HUDEP-2 (cell line): ENCODE measurements around the gene CADPS.

ENCODE experiments used
- DNase-seq, 76 experiments: peaks; one replicate each; lab custom pipeline; 2025; ENCODE audit not compliant: unreplicated experiment in 76 of 76; lab: John Stamatoyannopoulos, UW

The CADPS gene

DNA sequence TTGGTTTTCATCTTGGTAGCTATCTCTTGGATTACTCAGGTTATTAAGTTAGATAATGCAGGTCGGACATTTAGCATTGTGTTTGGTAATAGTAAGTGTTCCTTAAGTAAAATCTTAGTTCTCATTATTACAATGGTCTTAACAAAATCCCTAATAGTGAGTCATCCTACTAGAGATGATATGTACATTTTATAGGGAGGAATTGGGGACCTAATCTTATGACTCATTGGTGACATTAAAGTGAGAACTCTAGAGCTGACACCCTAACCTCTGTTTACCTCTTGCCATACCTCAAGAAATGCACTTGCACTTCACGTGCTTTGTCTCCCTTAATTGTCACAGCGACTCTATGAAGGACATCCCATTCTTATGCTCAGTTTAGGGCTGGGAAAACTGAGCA, 174.9 kb downstream of the CADPS start:
- no peak for DNase-seq

DNA sequence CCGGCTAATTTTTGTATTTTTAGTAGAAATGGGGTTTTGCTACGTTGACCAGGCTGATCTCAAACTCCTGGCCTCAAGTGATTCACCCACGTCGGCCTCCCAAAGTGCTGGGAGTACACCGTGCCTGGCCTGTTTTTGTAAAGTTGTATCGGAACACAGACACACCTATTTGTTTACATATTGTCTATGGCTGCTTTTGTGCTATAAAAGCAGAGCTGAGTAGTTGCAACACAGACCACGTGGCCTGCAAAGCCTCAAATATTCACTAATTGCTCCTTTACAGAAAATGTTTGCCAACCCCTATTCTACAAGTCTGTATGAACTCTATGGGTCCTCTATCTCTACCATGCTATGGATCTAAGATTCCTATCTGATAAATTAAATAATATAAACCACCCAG, 175.5 kb downstream of the CADPS start:
- no peak for DNase-seq

DNA sequence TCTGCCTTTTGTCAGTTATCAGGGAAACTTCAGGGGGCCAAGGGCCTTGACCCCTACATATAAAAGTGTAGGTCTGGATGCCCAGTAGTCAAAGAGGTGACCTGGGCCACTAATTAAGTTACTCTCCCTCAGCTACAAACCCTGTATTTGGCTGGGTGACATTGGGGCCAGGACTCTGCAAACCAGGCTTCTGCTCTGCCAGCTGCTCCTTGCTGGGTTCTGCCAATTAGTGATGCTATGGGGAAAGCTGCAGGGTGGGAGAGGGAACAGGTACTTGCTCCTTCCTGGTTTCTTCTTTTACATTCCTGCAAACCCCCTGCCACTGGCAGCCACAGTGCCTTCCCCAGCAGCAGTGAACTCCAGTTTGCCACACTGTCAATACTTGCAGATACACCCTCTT, 179.2 kb downstream of the CADPS start:
- no peak for DNase-seq

DNA sequence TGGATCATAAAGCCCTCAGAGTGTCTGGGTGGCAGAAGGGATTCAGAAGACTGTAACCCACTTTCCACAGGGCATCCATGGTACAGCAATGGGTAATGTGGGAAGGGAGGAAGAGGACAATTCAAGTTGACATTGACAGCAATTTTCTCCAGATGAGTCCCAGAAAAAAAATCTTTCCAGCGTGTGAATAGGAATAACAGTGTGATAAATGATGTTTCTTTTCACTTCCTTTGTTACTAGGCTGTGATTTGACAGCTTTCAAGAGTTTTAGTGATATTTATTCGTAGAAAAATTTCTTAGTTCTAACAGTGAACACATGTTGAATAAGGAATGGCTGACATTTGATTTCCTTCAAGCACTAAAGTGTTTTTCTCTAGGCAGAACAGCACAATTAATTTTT, 186.4 kb downstream of the CADPS start:
- DNase-seq = no peak

DNA sequence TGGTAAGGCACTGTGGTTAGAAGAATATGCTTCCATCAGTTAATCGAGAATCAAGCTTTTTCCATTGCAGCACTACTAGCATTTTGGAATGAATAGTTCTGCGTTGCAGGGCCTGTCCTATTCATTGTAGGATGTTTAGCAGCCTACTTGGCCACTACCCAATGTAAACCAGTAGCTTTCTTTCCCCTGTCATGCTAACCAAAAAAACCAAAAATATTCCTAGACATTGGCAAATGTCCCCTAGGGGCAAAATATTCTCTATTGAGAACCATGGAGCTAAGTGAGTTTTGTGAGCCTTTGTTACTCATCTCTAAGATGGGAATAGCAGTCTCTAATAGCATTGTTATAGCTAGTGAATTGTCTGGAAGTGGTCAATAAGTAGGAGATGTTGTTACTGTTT, 187.2 kb downstream of the CADPS start:
- DNase-seq = no peak

DNA sequence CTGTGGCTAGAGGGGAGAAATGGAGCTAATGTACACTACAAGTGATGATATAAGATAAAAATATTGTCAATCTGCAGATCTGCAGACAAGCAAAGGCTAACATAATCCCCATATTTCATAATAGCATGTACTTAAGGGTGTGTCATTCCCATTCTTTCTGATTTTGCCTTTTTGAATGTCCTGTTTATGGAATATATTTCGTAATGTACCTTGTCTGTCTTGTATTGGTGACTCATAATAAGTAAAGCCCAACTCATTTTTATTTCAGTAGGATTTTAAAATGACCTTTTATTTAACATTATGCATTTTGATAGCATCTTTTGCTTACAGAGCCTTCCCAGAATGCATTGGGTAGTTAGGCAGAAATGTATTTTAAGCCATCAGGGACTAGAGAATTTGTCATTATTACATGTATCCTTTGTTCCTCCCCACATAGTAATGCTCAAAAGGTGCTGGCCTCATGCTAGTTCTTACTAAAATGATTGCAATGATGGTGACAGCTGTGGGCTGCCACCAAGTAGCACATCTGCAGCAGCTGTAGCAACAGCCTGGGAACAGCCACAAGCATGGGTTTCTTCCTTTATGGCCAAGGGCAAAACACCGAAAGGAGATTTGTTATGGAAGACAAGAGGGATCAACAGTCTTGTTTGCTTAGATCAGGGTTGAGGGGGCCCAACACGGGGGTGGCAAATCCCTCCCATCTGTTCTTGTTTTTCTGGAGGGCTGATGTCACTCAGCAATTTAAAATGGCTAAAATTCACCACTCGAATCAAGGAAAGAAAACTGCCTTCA, 188.5 kb downstream of the CADPS start:
- no peak for DNase-seq

DNA sequence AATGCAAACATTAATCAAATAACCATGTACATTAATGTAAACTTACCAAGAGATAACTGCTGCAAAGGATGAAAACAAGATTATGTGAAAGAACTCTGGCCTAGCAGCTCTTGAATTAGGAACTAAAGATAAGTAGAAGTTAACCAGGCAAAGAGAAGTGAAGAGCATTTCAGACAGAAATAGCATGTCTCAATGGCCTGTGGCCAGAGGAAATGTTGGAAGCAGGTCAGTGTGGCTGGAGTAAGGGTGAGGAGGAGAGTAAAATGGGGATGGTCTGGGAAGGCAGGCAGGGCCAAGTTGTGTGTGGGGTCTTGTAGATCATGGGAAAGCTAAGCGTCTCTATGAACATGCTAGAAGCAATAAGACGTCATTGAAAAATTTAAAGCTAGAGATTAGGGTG, 192.4 kb downstream of the CADPS start:
- no peak for DNase-seq

DNA sequence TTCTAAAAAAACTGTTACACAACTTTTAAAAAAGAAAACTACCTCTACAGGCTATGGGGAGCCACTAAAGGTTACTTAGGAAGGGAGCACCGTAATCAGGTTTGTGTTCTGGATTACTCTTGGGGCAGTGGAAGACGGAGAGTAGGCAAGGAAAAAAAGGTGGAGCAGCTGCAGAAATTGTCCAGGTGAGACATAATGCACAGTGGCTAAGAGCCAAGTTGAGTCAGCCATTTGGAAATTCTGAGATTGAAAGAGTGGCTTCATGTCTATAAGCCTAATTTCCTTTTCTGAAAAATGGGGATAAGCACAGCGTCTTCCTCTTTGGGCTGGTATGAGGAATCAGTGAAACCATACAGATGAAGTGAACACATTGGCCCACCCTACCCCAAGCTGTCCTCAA, 195.2 kb downstream of the CADPS start:
- DNase-seq = no peak

DNA sequence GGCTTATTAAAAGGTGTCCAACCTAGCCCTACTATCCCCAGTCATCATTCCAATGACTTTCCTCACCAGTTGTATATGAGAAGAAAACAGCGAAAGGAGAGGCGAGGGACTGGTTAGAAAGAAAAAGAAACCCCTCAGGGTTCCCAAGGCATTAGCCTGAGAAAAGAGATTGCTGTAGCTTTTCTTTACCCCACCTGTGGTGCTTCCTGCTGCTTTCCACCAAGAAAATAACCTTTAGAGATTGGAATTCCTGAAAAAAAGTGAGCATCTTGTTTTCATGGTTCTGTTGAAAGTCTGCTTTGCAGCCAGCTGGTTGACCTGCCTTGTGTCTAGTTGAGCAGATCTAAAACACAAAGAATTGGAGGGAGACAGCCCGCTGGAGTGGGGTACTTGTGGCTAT, 196.4 kb downstream of the CADPS start:
- DNase-seq = no peak

DNA sequence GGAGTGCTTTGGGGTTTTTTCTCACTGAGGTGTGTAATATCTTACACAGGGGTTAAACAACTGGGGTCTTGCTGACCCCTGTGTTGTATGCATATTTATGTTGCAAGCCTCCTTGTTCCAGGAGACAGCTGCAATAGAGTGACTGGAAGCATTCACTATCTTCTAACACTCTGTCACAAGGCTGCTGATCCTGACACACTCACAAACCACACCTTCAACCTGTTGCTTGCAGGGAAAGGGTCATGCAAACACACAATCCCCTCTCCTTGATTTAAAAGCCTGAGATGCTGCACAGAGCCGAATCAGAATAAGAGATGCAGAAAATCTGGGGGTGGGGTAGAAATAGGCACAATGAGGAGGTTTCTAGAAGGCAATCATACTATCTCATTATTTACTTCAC, 197.3 kb downstream of the CADPS start:
- no peak for DNase-seq

DNA sequence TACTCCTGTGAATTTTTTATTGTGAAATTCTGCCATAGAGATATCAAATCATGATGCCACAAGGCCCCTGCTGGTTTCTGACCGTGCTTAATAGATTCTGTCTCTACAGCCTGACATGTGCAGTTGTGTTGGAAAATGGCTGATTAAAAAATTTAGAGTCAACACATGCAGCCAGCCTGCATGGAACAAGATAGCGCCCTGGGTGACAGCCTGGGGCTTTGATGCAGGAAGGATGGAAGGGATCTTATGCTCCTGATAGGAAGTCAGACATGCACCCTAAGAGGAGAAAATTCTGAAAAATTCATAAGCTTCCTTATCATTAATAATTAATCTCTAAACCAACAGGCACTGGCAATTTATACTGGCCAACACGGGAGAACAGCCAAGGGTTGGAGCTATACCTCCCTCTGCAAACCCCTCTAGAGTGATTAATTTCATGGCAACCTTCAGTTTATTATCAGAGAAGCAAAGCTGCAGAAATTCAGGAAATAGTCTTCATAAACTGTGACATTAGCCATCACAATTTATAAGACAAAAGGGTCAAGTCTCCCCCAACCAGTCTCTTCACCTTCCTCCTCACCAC, 198.4 kb downstream of the CADPS start:
- DNase-seq = no peak

DNA sequence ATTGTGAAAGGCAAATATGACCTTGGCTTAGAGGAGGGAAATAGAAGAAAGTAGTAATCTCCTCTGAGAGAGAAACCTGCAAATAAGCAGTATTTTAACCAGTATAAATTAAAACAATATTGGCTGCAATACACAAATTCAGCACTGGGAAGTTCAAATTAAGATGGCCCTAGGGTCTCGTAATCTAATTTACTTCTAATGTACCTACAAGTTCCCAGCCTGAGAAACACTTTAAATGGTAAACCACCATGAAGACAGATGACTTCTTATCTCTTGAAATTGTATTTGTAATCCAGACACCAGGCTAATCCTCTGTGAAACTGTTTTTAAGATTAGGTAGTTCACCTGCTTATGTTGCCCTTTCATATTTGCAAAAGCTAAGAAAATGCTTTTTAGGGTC, 199.7 kb downstream of the CADPS start:
- DNase-seq = no peak

DNA sequence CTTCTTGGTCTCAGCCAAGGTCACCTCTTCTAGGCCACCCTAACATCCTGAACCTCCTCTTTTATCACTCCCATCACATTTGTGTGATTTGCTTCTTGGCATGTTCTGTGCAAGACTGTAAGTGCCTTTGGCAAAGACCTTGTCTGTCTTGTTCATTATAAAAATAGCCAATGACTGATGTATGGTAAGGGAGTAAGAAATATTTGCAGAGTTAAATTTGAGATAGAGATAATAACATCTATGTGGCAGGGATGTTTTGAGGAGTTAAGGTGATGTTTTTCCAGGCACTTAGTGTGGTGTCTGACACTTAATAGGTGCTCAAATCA, 202.3 kb downstream of the CADPS start:
- no peak for DNase-seq

DNA sequence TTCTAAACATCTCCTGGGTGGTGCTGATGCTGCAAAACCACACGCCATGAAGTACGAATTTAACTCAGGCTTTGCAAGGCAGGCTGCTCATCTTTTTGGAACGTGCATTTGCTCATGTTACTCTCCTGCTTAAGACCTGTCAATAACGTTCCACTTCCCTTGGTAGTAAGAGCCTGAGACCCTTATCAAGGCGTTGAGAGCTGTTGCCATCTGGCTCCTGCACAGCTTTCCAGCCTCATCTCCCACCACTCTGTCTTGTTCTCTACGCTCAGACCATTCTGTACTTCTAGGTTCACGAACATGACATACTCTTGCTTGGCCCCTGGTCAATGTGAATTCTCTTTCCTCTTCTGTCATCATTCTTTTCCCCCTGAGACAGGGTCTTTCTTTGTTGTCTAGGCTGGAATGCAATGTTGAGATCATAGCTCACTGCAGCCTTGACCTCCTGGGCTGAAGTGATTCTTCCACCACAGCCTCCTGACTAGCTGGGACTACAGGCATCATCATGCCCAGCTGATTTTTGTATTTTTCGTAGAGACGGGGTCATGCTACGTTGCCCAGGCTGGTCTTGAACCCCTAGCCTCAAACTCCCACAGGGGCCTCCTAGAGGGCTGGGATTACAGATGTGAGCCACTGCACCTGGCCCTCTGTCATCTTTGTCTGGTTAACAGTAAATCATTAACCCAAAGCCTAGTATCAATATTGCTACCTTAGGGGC, 202.8 kb downstream of the CADPS start:
- DNase-seq = no peak

DNA sequence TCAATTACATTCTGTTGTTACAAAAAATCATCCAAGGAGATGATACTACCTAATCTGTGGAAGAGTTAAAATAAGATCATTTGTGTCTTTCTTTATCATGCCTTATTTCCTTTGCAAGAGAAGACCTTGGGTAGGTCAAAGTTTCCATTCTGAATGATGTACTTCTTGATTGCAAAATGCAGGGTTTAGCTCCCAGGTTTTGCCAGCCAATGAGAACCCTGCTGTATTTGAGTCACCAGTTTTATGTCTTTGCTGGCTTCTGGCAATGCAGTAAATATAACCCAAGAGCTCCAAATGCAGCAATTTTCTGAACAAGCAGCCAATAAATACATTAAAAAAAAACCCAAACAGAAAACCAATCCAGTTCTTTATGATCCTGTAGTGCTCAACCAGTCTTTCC, 204.9 kb downstream of the CADPS start:
- no peak for DNase-seq

DNA sequence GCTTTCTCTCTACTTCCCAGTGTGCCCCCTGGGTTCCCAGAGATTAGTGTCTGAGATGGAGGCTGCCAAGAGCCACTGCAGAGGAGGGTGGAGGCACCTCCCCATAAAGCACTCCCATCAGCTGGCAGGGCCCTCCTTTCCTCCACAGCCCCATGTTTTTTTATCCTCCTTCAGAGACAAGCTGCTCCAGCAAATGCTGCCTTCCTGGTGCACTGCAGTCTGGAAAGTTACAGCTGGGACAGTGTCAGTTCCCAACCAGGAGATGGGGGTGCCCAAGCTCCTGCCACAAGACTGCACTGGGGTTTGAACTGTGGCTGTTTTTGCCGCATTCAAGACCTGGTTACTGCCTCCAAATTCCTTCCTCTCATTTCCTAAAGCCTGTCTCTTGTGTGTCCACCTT, 206.1 kb downstream of the CADPS start:
- no peak for DNase-seq

DNA sequence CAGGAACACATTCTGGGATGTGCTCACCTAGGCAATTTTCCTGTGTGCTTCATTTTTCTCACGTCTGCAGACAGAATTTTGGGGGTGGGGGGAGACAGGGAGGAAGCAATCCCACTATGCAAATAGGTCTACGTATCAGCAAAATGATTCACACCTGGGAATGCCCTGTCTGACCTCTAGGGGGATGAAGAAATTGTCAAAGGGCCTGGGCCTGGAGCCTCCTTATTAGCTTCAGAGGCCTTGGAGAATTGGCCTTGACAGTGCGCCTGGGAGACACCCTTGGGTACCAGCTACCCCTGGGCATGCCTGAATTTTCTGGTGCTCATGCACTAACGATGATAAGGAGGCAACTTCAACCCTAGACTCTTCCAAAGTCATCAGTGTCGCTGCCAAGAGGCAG, 207.5 kb downstream of the CADPS start:
- no peak for DNase-seq

DNA sequence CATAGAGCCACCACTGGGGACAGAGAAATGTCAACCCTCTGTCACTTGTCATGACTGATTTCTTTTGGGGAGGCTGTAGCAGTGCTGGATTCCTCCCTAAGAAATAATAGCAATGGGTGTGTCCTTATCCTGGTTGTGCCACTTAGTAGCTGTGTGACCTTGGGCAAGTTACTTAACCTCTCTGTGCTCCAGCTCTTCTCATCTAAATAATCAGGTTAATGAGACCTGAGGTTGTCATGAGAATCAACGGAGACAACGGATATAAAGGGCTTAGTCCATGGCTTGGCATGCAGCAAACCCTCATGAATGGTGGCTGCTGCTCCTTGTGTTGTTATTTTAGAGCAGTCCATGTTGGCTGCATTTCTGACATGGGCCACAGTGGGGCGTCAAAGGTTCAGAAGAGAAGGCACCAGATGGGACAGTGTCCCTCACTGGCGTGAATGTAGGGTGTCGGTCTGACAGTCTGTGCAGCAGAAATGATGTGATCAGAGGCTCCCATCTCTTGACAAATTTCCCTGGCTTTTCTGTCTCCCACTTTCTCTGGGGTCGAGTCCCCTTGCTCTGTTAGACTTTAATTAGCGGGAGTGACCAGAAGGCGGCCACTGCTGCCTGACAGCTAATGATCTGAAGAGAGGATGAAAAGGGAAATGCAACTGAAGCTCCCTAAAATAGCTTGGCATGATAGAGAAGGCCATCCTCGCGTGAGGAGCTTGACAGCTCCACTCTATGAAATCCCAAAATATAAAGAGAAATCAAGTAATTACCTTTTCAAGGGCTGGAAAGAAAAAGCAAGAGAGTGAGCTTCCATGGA, 209.4 kb downstream of the CADPS start:
- DNase-seq = peak in 54 of 76 experiments; percentile 0 to 67 (median 21)

DNA sequence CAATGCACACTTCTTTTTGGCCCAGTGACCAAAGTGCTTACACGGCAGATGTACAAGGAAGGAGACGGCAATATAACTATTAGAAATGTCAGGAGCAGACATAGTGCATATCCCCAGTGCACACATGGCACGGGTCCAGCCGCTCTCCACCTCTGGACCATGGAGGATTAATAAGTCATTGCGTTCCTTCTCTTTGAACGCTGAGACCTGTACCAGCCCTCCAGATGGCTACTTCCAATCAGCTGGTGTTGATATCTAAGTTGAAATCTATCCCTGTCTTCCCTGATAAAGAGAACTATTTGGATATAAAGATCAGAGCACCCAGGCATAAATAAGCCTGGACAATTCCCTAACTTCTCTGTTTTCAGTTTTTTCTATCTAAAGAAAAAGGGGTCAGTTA, 212.5 kb downstream of the CADPS start:
- DNase-seq = no peak

DNA sequence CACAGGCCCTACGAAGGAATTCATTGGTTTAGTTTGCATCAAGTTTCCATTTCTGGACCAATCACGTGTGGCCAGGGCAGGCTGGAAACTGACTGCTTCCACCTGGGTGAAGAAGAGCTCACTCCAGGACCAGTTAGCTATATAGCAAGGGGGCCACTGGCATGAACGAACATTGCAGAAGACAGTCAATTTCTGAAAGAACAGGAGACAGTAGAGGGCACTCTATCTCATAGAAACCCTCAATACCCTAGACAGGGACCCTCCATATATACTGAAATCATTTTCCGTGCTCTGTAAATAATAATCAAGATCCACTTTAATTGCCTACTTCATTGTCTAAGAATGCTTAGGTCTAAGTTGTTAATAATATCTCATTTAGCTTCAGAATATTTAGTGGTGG, 215.6 kb downstream of the CADPS start:
- no peak for DNase-seq

DNA sequence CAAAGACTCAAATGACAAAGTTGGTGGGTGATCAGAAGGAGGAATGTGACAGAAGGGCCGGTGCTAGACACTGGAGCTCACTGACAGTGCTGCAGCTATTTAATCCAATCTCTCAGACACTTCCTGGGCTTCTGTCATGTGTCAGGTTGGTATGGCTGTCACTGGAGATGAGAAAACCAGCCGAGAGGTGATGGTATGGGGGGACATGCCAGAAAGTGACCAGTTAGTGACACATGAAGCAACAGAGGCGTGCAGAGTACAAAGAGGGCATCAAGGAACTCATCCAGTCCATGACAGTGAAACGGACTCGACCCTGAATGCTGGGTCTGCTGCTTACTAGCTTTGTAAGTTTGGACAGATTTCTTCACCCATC, 219.5 kb downstream of the CADPS start:
- DNase-seq = no peak
